ENCODE results near the gene PAAF1.
A peak's percentile ranks its signal among the peaks of the same experiment; 100 is the strongest.

DNA sequence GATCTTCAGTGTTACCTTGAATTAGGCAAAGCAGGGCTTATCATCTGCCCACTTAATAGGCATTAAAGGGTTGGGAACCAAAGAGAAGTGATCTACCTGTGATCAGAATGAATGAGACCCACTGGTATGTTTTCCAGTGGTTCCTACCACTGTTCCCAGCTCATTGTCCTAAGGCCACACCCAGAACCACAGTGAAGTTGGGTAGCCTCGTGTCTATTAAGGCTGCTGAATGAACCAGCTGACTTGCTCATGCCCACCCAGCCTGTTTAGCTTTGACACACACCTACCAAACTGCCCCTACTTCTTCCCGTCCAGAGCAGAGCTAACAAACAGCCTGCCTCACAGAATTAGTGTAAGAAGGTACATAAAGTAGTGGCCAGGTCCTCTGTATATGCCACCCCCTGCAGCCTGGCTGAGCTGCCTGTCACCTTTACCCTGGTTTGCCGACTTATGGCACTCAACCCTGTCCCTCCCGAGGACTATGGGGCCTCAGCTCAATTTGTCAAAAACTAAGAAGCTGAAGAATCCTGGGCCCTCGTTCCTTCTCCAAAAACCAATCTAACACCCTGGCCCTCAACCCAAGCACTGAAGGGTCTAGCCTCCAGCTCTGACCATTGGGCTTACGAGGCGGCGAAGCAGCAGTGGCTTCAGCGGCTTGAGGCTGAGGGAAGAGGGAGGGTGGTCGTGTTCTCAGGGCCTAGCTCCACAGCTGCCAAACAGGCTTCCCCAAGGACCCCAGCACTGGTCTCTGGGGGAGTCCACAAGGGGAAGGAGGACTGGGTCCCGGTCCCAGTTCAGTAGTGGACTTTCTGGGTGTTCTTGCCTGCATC, 96.0 kb downstream of the PAAF1 start:
- TF ChIP-seq POLR2AphosphoS5 (IDR thresholded peaks at IDR 0.05; ENCODE audit: low read depth, low read length), result peak; percentile 82
- peak; percentile 42; the same call in 1 of the 2 replicates for TF ChIP-seq POLR2A (IDR thresholded peaks at IDR 0.05; ENCODE audit: low read depth, low read length)
- TF ChIP-seq SPI1 (IDR thresholded peaks at IDR 0.05; ENCODE audit: low read depth, low read length), result no peak
